Activated CD8-positive, alpha-beta memory T cell treated with anti-CD3 and anti-CD28 coated beads for 36 hours (primary cell): ENCODE measurements around the gene KLK2. TPM values are rescaled to one million over a fixed set of nuclear protein-coding genes. Genes with fewer than 3 reads are reported as not detected.

Experiments
- CTCF ChIA-PET: fragments of 350-600 bp; sonication (Branson Sonifier 250); formaldehyde crosslinking; loops from one replicate; lab custom pipeline; 2021; ENCODE audit warnings: antibody characterized with exemption; lab: Charles Lee
- POLR2A ChIA-PET: fragments of 350-600 bp; sonication (Branson Sonifier 250); formaldehyde crosslinking; loops from one replicate; lab custom pipeline; 2021; ENCODE audit warnings: antibody characterized with exemption; lab: Charles Lee
- total RNA-seq, 2 experiments: library from RNA; stranded (reverse); gene quantifications; one replicate each; pipeline ENCODE4 v1.2.3, GENCODE V29; 2021

The KLK2 gene
- total RNA-seq, 2 experiments from 2014 or later, result not detected

DNA sequence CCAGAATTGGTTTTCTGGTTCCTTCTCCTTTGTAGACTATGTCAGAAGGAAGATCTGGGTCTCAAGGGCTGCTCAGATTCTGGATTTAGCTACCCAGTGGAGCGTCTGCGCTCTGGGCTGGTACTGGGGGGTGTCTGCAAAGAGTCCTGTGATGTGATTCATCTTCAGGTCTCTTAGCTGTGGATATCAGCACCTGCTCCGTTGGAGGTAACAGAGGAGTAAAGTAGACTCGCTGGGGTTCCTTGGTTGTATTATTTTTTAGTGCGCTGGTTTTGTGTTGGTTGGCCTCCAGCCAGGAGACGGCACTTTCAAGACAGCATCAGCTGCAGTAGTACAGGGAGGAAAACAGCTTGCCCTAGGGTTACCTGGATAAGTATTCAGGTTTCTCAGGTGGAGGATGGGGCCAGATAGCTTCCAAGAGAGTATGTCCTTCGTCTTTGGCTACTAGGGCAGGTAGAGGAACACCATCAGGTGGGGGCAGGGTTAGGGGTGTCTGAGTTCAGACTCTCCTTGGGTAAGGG lies 29.5 kb upstream of the KLK2 start:
- ChIA-PET CTCF (interaction anchor here (0.5 kb wide), 1 partner anchor 227 kb away, joined by 3 read pairs; no protein-coding TSS in a partner anchor), POLR2A (no interaction called here)

DNA sequence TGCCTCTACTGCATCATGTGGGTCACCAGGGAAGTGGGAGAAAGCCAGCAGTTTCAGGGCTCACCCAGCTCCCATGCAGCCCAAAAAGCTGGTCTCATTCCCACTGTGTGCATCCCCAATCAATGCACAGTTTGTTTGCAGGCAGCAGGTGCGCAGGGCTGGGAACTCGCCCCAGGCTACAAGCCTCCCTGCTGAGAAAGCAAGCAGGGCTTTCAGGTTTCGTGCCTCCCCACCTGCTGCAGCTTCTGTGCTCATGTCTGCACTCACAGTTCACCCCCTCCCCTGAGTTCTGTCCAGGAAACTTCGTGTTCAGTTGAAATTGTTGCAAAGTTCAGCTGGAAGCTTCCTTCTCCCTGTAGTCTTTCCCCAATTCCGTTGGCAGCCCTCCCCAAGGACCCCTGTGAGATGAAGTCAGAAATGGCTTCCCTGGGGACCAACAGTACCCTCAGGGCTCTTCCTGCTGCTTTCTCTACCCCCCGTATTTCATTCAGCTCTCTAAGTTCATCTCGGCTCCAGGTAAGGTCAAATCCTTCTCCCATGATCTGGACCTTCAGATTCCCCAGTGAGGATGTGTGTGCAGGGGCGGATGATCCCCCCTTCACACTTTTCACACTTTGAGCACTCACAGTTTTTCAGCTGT lies 28.8 kb upstream of the KLK2 start:
- CTCF ChIA-PET, result interaction anchor here (0.5 kb wide), 2 partner anchors 9 to 227 kb away, joined by 3 read pairs; no protein-coding TSS in a partner anchor
- POLR2A ChIA-PET, result no interaction called here

- ChIA-PET CTCF (no interaction called here), POLR2A (no interaction called here)
These were observed 22.5 kb upstream of the KLK2 start for GRCh38 chr19:50850738-50851137.

- POLR2A ChIA-PET, result no interaction called here
- CTCF ChIA-PET, result no interaction called here
These were observed 21.6 kb upstream of the KLK2 start for GRCh38 chr19:50851620-50852019.

- POLR2A ChIA-PET, result no interaction called here
- CTCF ChIA-PET, result no interaction called here
These were observed 18.4 kb upstream of the KLK2 start, which contains the start of gene KLK3 for GRCh38 chr19:50854636-50855410. Gene KLK3, plus strand, starts transcription at chr19:50854915. Its CDS starts 41 bp downstream, at chr19:50854956.

DNA sequence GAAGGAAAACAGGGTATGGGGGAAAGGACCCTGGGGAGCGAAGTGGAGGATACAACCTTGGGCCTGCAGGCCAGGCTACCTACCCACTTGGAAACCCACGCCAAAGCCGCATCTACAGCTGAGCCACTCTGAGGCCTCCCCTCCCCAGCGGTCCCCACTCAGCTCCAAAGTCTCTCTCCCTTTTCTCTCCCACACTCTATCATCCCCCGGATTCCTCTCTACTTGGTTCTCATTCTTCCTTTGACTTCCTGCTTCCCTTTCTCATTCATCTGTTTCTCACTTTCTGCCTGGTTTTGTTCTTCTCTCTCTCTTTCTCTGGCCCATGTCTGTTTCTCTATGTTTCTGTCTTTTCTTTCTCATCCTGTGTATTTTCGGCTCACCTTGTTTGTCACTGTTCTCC lies 15.9 kb upstream of the KLK2 start:
- ChIA-PET POLR2A (no interaction called here), CTCF (no interaction called here)

- ChIA-PET POLR2A (no interaction called here), CTCF (no interaction called here)
These were observed 14.4 kb upstream of the KLK2 start for GRCh38 chr19:50858886-50859285.

DNA sequence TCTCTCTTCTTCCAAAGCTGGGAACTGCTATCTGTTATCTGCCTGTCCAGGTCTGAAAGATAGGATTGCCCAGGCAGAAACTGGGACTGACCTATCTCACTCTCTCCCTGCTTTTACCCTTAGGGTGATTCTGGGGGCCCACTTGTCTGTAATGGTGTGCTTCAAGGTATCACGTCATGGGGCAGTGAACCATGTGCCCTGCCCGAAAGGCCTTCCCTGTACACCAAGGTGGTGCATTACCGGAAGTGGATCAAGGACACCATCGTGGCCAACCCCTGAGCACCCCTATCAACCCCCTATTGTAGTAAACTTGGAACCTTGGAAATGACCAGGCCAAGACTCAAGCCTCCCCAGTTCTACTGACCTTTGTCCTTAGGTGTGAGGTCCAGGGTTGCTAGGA lies 13.4 kb upstream of the KLK2 start:
- CTCF ChIA-PET, result no interaction called here

DNA sequence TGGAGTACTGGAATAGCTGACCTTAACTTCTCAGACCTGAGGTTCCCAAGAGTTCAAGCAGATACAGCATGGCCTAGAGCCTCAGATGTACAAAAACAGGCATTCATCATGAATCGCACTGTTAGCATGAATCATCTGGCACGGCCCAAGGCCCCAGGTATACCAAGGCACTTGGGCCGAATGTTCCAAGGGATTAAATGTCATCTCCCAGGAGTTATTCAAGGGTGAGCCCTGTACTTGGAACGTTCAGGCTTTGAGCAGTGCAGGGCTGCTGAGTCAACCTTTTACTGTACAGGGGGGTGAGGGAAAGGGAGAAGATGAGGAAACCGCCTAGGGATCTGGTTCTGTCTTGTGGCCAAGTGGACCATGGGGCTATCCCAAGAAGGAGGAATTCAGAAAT lies 12.2 kb upstream of the KLK2 start:
- POLR2A ChIA-PET, result no interaction called here
- CTCF ChIA-PET, result interaction anchor here (0.5 kb wide), 1 partner anchor 23 kb away, joined by 3 read pairs; no protein-coding TSS in a partner anchor

More for the DNA sequence above, 13.4 kb upstream of the KLK2 start:
- POLR2A ChIA-PET, result no interaction called here

GRCh38 chr19:50861496-50862286 lies 11.5 kb upstream of the KLK2 start:
- ChIA-PET CTCF (no interaction called here), POLR2A (no interaction called here)

GRCh38 chr19:50869479-50869878 lies 3.8 kb upstream of the KLK2 start:
- ChIA-PET POLR2A (no interaction called here), CTCF (no interaction called here)

DNA sequence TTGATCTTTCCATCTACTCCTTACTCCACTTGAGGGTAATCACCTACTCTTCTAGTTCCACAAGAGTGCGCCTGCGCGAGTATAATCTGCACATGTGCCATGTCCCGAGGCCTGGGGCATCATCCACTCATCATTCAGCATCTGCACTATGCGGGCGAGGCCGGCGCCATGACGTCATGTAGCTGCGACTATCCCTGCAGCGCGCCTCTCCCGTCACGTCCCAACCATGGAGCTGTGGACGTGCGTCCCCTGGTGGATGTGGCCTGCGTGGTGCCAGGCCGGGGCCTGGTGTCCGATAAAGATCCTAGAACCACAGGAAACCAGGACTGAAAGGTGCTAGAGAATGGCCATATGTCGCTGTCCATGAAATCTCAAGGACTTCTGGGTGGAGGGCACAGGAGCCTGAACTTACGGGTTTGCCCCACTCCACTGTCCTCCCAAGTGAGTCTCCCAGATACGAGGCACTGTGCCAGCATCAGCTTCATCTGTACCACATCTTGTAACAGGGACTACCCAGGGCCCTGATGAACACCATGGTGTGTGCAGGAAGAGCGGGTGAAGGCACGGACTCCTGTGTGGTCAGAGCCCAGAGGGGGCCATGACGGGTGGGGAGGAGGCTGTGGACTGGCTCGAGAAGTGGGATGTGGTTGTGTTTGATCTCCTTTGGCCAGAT lies 2.7 kb upstream of the KLK2 start:
- ChIA-PET CTCF (interaction anchor here (0.6 kb wide), 1 partner anchor 413 kb away, joined by 3 read pairs; no protein-coding TSS in a partner anchor), POLR2A (no interaction called here)

DNA sequence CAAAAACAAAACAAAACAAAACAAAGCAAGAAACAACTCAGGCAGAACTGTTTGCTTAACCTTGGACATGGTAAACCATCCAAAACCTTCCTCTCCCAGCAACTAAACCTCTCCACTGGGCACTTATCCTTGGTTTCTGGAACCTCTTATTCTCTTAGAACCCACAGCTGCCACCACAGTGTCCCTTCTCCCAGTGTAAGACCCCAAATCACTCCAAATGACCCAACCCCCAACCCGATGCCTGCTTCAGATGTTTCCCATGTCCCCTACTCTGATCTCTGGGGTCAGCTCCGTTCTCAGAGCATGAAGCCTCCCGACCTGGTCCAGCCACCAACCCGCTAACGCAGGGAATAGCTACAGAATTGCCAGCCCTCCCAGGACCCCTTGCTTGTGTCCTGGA lies 972 bp downstream of the KLK2 start:
- POLR2A ChIA-PET, result no interaction called here
- CTCF ChIA-PET, result no interaction called here

DNA sequence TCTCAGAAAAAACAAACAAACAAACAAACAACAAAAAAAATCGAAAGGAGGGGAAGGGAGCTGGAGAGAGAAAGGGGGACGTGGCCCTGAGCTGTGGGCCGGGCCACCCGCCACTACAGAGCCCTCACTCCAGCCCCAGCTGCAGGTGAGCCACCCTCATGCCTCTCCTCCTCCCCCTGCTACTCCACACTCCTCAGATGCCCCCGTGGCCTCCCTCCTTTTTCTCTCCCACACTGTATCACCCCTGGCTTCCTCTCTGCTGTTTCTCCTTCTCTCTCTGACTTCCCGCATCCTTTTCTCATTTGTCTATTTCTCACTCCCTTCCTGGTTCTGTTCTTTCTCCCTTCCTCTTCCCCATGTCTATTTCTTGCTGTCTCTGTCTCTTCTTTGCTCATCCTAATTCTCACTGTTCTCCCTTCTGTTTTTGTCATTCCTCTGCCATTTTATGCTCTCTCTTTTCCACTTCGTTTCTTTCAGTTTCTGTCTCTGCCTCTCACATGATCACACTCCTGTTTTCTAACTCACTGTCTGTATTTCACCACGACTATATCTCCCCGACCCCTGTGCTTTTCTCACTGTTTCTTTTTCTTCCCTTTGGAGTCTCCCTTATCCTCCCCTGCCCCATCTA lies 2.7 kb downstream of the KLK2 start:
- POLR2A ChIA-PET, result interaction anchor here (0.6 kb wide), 1 partner anchor 105 kb away, joined by 5 read pairs; the partner anchor contains the start of gene GPR32
- CTCF ChIA-PET, result no interaction called here

DNA sequence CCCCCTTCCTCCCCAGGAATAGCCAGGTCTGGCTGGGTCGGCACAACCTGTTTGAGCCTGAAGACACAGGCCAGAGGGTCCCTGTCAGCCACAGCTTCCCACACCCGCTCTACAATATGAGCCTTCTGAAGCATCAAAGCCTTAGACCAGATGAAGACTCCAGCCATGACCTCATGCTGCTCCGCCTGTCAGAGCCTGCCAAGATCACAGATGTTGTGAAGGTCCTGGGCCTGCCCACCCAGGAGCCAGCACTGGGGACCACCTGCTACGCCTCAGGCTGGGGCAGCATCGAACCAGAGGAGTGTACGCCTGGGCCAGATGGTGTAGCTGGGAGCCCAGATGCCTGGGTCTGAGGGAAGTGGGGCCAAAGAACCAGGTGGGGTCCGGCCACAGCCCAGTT lies 3.2 kb downstream of the KLK2 start:
- ChIA-PET POLR2A (no interaction called here), CTCF (no interaction called here)

GRCh38 chr19:50877338-50877737 lies 4.1 kb downstream of the KLK2 start:
- CTCF ChIA-PET, result no interaction called here

DNA sequence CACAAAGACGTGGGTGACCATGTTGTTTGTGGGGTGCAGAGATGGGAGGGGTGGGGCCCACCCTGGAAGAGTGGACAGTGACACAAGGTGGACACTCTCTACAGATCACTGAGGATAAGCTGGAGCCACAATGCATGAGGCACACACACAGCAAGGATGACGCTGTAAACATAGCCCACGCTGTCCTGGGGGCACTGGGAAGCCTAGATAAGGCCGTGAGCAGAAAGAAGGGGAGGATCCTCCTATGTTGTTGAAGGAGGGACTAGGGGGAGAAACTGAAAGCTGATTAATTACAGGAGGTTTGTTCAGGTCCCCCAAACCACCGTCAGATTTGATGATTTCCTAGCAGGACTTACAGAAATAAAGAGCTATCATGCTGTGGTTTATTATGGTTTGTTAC lies 5.6 kb downstream of the KLK2 start:
- CTCF ChIA-PET, result no interaction called here
- POLR2A ChIA-PET, result no interaction called here

More at GRCh38 chr19:50877338-50877737, 4.1 kb downstream of the KLK2 start:
- POLR2A ChIA-PET, result no interaction called here

DNA sequence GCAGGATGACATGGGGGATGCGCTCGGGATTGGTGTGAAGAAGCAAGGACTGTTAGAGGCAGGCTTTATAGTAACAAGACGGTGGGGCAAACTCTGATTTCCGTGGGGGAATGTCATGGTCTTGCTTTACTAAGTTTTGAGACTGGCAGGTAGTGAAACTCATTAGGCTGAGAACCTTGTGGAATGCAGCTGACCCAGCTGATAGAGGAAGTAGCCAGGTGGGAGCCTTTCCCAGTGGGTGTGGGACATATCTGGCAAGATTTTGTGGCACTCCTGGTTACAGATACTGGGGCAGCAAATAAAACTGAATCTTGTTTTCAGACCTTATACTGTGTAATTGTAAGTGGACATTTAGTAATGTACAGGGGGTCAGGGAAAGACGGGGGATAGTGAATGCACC lies 7.0 kb downstream of the KLK2 start:
- ChIA-PET POLR2A (no interaction called here), CTCF (no interaction called here)

DNA sequence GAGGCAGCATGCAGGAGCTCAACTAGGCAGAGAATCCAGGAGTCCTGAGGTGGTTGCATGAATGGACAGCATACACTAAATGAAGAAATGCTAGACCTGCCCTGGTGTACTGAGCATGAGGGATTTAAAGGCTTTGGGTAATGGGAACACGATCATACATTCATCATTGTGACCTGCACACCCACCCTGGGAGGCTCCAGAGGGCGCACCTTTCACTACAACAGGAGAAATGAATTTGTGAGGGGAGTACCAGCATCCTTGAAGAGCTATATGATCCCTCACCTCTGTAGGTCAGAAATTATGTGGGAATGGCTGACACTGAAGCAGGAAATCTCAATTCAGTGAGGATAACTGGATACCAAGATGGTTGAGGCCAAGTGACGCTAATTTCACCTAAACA lies 8.9 kb downstream of the KLK2 start:
- ChIA-PET POLR2A (no interaction called here), CTCF (interaction anchor here (1.0 kb wide), 1 partner anchor 40 kb away, joined by 3 read pairs; no protein-coding TSS in a partner anchor)
